Stimulated activated CD4-positive, alpha-beta T cell treated with anti-CD3 and anti-CD28 coated beads, Interleukin-1b, Interleukin-23, amount 100 ng/mL, for 4 hours (primary cell): ENCODE data around the gene DRD3.

ENCODE experiments used
- DNase-seq, 2 donors: peaks; one replicate each; pipeline ENCODE4 v3.0.0-alpha.2; 2020; ENCODE audit warnings: low read depth in 2 of 2

DRD3 gene

DNA sequence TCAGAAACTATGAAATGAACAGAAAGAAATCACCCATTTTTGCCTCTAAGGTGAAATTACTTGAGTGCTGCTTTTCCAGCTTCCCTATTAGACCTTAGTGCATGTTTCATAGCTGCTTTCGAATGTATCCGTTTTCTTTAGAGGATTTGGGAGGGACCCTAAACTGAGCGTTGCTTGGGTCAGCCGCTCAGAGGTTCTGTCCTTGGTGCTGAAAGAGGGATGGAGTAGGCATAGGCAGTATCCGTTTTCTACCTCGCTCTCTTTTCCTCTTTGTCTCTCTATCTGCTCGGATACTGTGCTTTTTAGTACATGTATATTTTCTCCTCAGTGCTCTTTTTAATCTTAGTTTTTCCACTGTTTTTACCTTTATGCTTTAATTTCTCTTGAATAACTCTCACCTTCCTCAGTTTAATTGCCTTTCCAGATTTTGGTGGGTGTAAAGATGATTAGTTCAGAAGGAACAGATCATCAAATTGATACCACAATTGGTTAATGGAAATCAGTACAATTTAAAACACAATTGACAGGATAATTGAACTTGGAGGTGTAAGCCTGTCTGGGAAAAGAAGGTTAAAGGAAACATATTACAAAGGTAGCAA is at the start of gene DRD3:
DRD3 (minus strand) TSS at position 283 of the 599 bp plus-strand sequence. CDS start 7,060 bp downstream, outside the sequence.
- no peak for DNase-seq

DNA sequence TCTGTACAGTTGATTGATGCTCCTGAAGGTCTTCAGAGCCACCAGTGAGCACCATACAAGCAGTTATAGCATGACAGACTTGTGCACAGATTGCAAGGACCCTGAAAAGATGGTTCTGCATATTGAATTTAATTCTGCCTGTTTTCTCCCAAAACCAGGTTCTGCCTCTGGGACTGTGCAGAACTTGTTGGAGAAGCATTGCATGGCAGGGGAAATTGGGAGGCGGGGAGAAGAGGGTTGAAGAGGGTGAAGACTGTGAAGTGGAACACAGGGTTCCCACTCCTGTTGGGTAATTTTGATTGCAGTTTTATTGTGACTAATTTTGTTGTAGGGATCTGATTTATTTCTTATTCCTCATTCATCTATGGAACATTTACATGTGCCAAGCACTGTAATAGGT is 48.2 kb upstream of the DRD3 start:
- no peak for DNase-seq

DNA sequence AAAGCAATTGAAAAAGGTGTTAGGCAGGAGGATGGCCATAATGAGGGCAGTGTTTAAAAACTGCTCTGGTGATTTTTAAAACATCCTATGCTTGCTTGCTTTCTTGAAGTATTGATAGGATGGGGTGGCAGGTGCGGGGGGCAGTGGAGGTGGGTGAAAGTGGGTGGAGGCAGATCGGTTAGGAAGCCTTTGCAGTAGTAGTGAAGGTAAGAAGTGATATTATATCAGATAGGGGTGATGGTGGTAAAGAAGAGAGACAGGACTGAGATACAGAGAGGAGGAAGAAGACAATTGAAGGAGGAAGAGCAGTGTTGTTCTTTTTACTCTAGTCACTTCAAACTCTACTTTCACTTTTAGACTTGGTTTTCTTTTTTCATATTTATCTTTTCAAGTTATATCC is 47.5 kb upstream of the DRD3 start:
- DNase-seq, result no peak

DNA sequence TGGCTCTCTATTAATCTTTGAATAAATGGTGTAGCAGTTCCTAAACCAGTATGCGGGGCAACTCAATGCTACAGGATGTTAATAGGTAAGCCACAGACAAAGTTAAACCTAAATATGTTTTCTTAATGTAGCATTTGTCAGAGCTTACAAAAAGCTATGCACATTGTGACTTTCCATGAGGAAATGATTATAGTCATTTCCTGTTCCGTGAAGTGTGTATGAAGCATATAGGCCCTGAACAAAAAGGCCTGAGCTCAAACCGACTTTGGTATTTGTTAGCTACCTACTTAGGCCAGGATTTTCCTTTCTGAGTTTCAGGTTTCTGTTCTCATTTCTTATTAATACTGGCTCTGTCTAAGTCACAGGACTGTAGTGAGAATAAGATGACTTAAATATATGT is 44.3 kb upstream of the DRD3 start:
- no peak for DNase-seq

DNA sequence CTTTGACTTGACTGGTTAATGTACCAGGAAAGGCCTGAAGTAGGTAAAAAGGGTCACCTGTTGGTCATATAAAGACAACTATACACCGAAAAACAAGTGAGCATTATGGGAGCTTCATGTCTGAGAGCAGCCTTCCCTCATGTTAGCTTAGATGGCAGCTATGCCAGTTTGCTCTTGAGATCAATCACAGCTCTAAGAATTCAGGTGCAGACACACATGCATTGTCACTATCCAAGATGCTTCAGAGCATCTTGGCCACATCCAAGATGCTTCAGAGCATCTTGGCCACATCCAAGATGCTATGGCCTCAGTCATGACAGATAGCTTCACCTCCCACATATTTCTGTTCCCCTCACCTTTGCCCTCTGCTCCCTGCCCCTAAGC is 43.0 kb upstream of the DRD3 start:
- DNase-seq, result no peak

DNA sequence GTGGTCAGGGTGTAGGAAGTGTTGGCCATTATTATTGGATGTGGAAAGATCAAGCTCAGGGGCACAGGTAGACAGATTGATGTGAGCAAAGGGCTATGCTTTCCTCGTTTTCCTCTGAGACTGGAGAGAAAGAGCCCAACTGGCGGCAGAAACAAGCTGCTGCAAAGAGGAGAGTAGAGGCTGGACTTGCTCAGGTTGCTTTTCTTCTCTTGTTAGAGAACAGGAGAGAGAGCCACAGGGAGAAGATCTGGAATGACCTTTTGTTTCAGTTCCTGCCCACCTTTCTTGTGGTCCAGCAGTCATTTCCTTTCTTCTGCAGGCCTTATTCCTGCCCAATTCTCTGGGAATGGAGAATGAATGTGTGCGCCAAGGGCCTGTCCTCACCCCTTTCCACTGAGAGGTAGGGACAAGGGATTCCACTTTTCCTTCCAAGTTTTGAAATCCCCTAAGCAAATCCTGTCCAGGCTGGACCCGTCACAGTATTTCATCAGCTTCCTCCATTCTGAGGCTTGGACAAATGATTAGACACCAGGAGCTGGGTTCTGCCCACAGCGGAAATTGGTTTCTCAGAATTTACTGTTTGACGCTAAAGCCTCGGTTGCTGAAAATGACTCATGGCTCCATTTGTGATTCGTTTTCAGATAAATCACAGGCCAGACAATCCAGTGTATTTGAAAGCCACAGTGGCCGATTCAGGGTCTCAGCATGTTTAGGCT is 42.5 kb upstream of the DRD3 start:
- peak in 1 of 2 donors; percentile 39 for DNase-seq

DNA sequence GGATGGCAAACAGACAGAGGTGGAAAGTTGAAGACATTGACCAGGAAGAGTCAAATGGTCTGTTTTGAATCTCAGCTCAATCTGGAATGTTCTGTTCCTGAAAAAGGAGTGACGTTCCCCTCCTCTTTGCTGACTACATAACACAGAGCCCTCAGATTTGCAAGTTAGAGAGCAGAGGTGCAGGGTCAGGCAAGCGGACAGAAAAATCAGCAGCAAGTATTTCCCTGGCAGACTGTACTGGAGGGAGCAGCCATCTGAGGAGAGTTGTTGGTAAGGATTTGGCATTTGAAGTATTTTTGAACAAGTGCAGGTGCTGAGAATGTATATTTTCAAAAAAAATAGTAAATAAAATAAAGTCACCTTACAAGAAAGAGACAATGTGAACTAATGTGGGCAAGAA is 40.9 kb upstream of the DRD3 start:
- no peak for DNase-seq

DNA sequence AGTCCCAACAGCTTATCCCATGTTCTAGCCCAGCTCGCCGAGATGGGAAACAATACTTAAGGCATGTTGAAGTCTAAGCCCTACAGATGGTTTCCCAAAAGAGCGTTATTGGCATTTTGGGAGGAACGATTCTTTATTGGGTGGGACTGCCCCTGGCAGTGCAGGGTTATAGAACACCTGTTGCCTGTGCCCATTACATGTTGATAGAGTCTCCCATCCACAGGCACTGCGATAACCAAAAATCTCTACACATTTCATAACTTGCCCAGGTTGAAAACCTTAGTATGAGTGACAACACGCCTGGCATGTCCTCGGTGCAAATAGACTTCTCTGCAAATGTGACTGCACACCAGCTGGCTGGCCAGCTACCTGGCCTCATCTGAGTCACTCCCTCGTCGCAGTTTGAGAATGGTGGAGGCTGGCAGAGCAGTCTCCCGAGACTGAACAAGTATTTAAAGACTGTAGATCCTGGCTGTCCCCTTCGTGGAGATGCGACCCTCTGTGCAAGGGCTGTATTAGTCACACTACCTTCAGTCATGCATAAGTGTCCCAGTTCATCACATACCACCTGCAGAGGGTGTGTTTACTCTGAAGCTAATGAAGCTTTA is 39.8 kb upstream of the DRD3 start:
- DNase-seq, result no peak

DNA sequence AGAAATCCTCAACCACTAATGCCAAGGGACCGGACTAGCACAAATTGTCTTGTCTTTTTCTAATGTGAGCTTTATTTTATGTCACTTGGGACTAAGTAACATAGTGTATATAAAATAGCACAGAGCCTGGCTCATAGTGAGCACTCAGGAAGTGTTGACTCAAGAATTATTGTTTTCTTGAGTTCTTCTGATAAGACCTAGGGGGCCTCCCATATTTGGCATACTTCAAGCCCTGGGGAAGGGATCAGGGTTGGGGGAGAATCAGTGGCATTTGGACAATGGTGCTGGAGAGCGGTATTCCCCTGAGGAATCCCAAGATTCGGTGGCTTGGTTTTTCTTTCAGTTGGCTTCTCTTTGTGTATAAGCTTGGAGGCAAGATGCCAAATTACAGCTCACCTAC is 39.2 kb upstream of the DRD3 start:
- DNase-seq, result no peak

DNA sequence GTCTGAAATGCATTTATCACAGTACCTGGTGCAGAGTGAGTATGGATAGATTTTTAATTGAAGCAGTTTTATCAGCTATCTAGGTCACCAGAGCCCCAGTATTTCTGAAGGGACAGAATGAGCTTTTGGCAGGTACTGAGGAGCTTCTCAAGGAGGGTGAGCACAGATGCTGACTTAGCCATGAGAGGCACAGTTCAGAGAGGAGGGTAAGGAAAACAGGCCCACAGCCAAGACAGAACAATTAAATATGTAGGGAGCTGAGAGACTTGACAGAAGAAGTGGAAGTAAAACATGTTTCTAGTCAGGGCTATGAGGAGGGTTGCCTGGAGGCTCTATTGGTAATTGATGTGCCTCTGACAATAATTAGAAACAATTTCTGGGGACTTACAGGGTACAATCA is 38.4 kb upstream of the DRD3 start:
- DNase-seq, result no peak

DNA sequence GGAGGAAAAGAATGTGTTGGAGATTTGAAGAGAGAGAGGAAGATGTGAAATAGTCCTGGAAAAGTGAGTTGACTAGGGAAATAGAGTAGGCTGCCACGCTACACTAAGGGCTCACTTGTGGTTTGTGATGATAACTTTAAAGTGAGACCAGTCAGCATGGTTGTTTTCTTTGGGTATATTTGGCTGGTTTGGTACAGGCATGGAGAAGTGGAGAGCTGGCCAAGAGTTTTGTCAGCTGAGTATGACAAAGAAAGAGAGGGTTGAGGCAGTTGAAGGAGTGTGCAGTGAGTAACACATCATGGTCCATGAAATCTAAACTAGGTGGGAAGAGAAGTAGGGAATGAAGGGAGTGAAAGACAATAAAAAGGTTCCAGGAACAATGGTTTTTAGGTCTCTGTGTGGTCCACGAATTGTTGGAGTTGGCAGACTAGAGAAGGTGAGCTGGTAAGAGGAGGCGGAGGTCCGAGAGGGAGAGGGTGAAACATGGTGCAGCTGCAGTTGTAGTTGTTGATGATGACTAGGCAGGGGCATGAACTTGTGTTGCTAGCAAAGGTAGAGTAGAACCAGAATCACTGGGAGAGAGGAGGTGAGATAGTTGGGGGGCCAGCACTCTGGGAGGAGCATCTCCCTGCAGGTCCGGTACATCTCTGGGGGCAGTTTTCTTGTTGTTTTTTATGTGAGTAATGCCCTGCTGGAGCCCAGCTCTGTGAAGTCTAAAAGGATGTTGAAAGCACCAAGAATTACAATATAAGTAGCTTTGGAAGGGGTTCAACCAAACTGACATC is 37.5 kb upstream of the DRD3 start:
- DNase-seq, result no peak

DNA sequence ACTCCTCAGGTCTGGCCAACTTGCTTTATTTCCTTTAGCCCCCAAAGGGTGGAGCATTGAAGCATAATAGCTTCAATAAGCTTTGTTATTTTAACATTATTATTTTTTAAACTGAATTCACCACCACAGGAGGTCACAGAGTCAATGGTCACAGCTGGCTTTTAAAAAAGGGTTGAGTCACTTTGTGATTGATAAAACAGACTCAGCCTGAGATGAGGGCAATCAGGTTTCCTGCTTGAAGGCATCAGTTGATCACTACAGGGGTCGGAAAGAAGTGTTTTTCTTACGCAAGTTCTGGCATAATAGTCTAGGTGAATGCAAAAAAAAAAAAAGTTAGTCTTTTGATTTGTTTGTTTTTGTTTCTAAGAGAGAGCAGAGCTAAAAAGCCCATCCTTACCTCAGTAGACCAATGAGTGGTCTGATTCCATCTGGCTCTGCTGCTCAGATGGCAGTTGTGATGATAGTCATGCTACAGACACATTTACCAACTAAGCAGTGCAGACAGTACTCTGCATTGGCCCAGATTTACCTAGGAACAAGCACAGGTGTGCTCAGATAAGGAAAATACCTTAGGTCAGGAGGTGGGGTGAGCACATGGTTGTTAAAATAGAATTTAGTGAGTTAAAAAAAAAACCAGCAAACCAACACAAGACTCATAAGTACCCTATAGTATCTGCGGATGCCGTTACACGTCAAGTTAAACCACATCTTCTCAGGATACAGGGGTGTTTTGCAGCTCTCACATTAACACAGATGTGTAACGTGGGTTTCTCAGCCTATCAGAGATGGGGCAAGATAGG is 35.9 kb upstream of the DRD3 start:
- DNase-seq, result no peak

DNA sequence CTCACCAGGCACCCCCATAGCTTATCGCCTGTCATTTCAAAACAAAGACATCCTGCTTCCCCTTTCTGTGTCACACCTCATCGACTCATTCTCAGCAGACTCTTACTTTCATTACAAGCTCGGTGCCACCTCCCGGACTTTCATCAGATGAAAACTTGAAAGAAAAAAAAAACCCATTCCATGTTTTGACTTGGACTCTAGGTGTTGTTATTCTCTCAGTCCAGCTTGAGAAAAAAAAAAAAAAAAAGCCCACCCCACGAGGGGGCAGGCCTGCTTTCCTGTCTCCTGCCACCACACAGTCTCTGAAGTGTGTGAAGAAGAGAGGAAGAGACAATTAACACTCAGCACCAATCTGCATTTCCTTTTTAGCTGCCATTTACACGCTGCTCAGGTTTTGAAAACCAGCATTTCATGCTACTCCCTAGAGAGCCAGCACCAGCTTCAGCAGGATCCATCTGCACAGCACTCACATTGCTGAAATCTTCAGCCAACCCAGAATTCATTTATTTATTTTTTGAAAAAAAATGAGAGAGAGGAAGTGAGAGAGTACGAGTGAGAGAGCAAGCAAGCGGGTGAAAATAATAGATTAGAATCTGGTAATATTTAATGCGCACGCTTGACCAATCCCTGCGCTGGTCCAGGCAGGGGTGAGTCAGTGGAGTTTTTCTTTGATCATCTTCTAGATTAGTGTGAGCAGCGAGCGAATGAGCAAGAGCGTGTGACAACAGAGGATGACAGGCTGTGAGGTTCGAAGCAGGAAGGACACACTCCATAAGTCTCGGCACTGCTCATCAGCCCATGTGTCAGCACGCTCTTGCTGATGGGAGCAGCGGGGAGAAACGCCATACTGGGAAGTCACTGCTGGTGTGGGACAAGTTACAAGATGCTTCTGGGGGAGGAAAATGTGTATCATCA is 35.0 kb upstream of the DRD3 start:
- DNase-seq, result peak; percentile 42 to 62

DNA sequence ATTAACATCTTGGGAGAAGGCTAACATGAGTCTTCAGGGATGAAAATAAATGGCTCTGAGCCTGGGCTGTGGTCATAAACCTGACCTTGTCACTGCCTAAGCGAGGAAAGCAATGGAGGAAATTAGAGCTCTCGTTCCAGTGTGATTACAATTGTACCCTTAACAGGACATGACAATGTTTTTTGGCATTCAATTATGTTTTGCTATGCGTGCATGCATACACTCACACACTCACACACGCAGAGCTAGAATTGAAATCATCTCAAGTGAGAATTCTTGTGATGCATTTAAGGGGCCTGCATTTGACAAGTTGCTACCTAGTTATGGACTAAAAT is 34.4 kb upstream of the DRD3 start:
- DNase-seq, result no peak

DNA sequence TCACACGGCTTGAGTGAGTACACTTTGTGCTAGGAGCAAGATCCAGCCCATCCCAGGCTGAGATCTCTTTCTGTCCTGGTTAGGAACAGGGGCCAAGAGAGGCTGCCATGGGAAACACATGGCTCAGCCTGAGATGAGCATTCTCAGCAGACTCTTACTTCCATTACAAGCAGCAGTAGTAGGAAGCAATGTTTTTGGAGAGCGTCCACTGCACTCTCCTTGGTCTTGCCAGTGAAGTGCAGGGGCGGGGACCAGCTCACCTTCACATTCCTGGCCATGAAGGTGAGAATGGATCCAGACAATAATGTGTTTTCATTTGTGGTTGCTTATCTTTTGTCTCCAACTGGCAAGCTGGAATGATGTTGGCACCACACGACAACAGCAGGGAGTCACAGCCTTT is 33.8 kb upstream of the DRD3 start:
- DNase-seq, result no peak

DNA sequence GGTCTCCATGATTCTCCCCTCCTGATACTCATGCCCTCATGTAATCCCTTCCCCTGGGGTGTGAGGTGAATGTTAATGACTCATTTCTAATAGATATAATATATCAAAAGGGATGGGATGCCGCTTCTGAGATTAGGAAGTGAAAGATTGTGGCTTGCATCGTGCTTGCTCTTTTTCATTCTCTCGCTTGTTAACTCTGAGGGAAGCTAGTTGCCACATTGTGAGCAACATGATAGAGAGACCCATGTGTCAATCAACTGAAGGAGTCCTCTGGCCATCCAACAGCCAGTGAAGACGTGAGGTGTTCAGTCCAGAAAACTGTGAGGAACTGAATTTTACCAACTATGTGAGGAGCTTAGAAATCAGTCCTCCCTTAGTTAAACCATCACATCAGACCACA is 28.9 kb upstream of the DRD3 start:
- DNase-seq, result no peak

DNA sequence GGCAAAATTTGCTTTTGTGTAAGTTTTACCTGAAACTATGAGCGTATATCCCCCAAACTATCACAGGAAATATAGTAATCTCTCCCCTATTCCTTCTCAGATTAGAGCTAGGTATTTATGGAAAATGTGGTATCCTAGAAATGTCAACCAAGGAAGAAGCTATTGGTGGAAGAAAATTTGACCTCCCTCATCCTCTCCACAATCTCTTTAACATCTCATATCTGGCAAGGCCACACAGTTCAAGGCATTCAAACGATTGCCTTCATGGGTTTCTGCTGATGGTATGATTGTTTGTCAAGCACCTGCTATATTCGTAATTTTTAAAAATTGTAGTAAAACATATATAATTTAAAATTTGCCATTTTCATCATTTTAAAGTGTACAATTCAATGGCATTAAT is 27.5 kb upstream of the DRD3 start:
- DNase-seq, result no peak

DNA sequence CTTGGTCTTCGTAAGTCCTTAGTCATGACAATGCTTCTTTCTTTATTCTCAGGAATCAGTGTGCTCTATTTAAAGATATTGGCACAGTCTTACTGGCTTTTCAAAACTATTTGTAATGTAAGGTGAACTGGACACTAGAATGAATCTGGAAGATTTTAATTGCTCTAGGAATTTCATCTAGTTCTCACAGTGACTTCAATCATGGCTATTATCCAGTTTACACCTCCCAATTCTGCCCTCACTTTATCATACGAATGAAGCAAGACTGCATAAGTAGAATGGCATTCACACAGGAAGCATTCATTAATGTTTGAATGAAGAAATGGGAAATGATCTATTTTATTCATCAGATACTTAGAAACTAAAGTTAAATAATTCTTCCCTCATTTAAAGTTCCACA is 26.7 kb upstream of the DRD3 start:
- DNase-seq, result no peak

DNA sequence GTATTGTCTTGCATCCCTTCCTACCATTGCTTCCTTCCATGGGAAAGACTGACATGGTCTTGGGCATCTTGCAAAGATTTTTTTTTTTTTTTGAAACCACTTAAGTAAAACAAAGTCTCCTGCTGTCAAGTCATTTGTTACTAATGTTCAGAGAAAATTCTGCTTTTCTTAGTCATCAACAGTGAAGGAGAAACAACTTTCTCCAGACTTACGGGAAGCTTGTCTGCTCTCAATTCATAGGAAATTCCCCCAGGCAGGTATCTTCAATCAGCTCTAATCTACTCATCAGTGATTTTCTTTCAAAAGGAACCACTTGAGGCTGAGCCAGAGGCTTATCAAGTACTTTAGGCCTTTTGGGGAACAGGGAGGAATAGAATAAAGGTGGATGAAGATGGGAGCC is 15.9 kb upstream of the DRD3 start:
- DNase-seq, result no peak

DNA sequence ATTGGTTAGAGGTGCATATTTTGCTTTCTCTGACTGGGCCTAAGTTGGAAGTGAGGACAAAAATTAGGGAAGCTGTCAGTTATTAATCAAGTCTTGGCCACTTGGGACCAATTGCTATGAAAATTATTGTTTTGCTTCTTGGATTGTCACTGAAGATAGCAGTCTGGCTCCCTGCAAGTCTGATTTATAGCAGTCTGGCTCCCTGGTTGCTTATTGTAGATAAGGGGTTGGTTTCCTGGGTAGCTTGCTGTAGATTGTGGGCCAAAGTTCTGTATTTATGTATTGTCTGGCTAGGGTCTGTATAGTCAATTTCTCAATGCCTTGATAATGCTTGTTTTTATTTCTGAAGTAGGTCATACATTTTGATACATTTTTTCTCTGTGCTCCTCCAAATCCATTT is 13.3 kb upstream of the DRD3 start:
- DNase-seq, result no peak

DNA sequence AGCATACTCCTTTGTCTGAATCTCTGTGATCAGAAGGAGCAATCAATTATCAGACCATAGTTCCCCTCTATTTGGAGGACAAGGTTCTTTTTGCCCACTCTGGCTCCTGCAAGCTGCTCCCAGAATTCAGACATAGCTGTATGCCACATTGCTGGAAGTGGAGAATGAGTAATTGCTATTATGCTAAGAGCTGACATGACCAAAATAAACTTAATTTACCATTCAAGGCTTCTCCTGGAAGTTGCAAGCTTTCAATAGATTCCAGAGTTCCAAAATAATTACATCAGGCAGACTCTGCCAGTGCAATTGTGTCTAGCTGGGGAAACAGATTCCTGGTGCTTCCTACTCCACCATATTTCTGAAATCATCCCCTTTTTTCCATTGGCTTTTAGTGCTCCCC is 7.6 kb upstream of the DRD3 start:
- no peak for DNase-seq
